Endothelial cell (in vitro differentiated cells): Measurements from ENCODE around the gene ZNF280D. TPM values are rescaled to one million over a fixed set of nuclear protein-coding genes. Genes with fewer than 3 reads are reported as not detected.

Source experiments
- DNase-seq: peaks from one replicate; pipeline ENCODE4 v3.0.0; 2021; ENCODE audit warnings: low spot score
- H3K27ac Mint-ChIP-seq: one replicate; pipeline ENCODE4 v1.8.0; 2021; ENCODE audit warnings: mixed read lengths, inconsistent platforms; ENCODE audit not compliant: unreplicated experiment
- H3K27me3 Mint-ChIP-seq: one replicate; pipeline ENCODE4 v1.8.0; 2021; ENCODE audit warnings: mild to moderate bottlenecking, moderate library complexity, mixed read lengths, inconsistent platforms; ENCODE audit not compliant: unreplicated experiment
- H3K36me3 Mint-ChIP-seq: one replicate; pipeline ENCODE4 v1.8.0; 2021; ENCODE audit warnings: mild to moderate bottlenecking, low read depth, mixed read lengths, inconsistent platforms; ENCODE audit not compliant: unreplicated experiment
- H3K4me1 Mint-ChIP-seq: one replicate; pipeline ENCODE4 v1.8.0; 2021; ENCODE audit warnings: mild to moderate bottlenecking, mixed read lengths, inconsistent platforms; ENCODE audit not compliant: unreplicated experiment
- H3K4me3 Mint-ChIP-seq: one replicate; pipeline ENCODE4 v1.8.0; 2021; ENCODE audit warnings: mild to moderate bottlenecking, mixed read lengths, inconsistent platforms; ENCODE audit not compliant: unreplicated experiment
- H3K9me3 Mint-ChIP-seq: one replicate; pipeline ENCODE4 v1.8.0; 2021; ENCODE audit warnings: mixed read lengths, inconsistent platforms; ENCODE audit not compliant: unreplicated experiment
- total RNA-seq: library from RNA; stranded (reverse); fragmentation: NEBNext Ultra II Directional; extraction: Animal tissue kit (Norgen Biotek cat#: 25700); gene quantifications from one replicate; pipeline ENCODE4 v1.2.1, GENCODE V29; 2021; ENCODE audit not compliant: unreplicated experiment
- TF ChIP-seq, protein P1 (sequence below): fragments of 200-600 bp; sonication (generic); IDR thresholded peaks from one replicate; pipeline ENCODE4 v1.5.0; 2021; ENCODE audit warnings: antibody characterized with exemption; ENCODE audit not compliant: unreplicated experiment

The ZNF280D gene
- total RNA-seq, 1 donor from 2014 or later, result 34.6 TPM

- no peaks in the 10 kb centered on the region for H3K9me3 Mint-ChIP-seq
- TF ChIP-seq, protein P1, sequence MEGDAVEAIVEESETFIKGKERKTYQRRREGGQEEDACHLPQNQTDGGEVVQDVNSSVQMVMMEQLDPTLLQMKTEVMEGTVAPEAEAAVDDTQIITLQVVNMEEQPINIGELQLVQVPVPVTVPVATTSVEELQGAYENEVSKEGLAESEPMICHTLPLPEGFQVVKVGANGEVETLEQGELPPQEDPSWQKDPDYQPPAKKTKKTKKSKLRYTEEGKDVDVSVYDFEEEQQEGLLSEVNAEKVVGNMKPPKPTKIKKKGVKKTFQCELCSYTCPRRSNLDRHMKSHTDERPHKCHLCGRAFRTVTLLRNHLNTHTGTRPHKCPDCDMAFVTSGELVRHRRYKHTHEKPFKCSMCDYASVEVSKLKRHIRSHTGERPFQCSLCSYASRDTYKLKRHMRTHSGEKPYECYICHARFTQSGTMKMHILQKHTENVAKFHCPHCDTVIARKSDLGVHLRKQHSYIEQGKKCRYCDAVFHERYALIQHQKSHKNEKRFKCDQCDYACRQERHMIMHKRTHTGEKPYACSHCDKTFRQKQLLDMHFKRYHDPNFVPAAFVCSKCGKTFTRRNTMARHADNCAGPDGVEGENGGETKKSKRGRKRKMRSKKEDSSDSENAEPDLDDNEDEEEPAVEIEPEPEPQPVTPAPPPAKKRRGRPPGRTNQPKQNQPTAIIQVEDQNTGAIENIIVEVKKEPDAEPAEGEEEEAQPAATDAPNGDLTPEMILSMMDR, result no peak
- no peak for DNase-seq
- no peak overlapping the region for H3K4me3 Mint-ChIP-seq
- no peaks in the 10 kb centered on the region for H3K4me1 Mint-ChIP-seq
- H3K36me3 Mint-ChIP-seq, result no peaks in the 10 kb centered on the region
- no peak overlapping the region for H3K27ac Mint-ChIP-seq
- H3K27me3 Mint-ChIP-seq, result no peaks in the 10 kb centered on the region
These were observed 16.7 kb upstream of the ZNF280D start for GRCh38 chr15:56749982-56750381.

- no peak for DNase-seq
- H3K4me1 Mint-ChIP-seq, result no peaks in the 10 kb centered on the region
- no peaks in the 10 kb centered on the region for H3K9me3 Mint-ChIP-seq
- no peak overlapping the region for H3K4me3 Mint-ChIP-seq
- no peak overlapping the region for H3K27ac Mint-ChIP-seq
- H3K36me3 Mint-ChIP-seq, result no peaks in the 10 kb centered on the region
- TF ChIP-seq, protein P1, result no peak
- H3K27me3 Mint-ChIP-seq, result no peaks in the 10 kb centered on the region
These were observed 11.7 kb upstream of the ZNF280D start for GRCh38 chr15:56744701-56745683.

DNA sequence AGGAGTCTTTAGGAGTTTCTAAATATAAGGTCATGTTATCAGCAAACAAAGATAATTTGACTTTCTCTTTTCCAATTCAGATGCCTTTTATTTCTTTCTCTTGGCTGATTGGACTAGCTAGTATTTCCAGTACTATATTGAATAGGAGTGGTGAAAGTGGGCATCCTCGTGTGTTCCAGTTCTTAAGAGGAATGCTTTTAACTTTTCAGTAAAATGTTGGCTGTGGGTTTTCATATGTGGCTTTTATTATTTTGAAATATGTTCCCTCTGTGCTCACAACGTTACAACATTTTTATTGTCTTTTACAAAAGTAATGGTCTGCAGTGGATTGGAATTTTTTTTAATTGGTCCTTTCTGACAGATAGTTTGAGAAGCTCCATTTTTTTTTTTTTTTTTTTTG lies 8.2 kb upstream of the ZNF280D start:
- DNase-seq, result no peak
- no peak overlapping the region for H3K27ac Mint-ChIP-seq
- H3K4me1 Mint-ChIP-seq, result no peaks in the 10 kb centered on the region
- H3K4me3 Mint-ChIP-seq, result no peak overlapping the region
- H3K27me3 Mint-ChIP-seq, result no peaks in the 10 kb centered on the region
- TF ChIP-seq, protein P1, result no peak
- H3K9me3 Mint-ChIP-seq, result no peaks in the 10 kb centered on the region
- H3K36me3 Mint-ChIP-seq, result no peaks in the 10 kb centered on the region

- no peak for DNase-seq
- H3K9me3 Mint-ChIP-seq, result no peaks in the 10 kb centered on the region
- TF ChIP-seq, protein P1, result peak; percentile 38
- peaks cover 2% of the 10 kb centered on the region for H3K36me3 Mint-ChIP-seq
- H3K27me3 Mint-ChIP-seq, result peaks cover 2% of the 10 kb centered on the region
- no peak overlapping the region for H3K4me3 Mint-ChIP-seq
- no peaks in the 10 kb centered on the region for H3K4me1 Mint-ChIP-seq
- no peak overlapping the region for H3K27ac Mint-ChIP-seq
These were observed 6.8 kb upstream of the ZNF280D start for GRCh38 chr15:56739964-56740640.
